Heart left ventricle (tissue), 16 donors: Measurements from ENCODE around the gene AKAP7. TPM values are rescaled to one million over a fixed set of nuclear protein-coding genes. Genes with fewer than 3 reads are reported as not detected.

Source experiments
- ATAC-seq, 4 donors: fragments of 200-7000 bp; cut with Tn5 transposase; one replicate each; pipeline ENCODE4 v1.9.1; 2020 to 2022; ENCODE audit warnings: moderate library complexity in 4 of 4, mild to moderate bottlenecking in 3 of 4, moderate number of reproducible peaks in 1 of 4
- DNase-seq, 5 donors: peaks; one replicate each; pipeline ENCODE4 v3.0.0-alpha.2; 2020
- H3K27ac ChIP-seq, 12 donors: fragments of 200-600 bp; sonication (generic) in 4 of 12; one replicate each; pipeline versions ENCODE4 v1.5.0 to v1.8.0; 2016 to 2022; ENCODE audit warnings: mild to moderate bottlenecking in 2 of 12
- H3K27me3 ChIP-seq, 9 donors: fragments of 200-600 bp; sonication (generic) in 2 of 9; one replicate each; pipeline versions ENCODE4 v1.5.1 to v1.8.0; 2016 to 2022; ENCODE audit warnings: mild to moderate bottlenecking in 3 of 9
- H3K36me3 ChIP-seq, 9 donors: fragments of 200-600 bp; sonication (generic) in 2 of 9; one replicate each; pipeline versions ENCODE4 v1.5.0 to v1.8.0; 2018 to 2022; ENCODE audit warnings: mild to moderate bottlenecking in 2 of 9
- H3K4me1 ChIP-seq, 12 donors: fragments of 200-600 bp; sonication (generic) in 4 of 12; one replicate each; pipeline versions ENCODE4 v1.5.0 to v1.8.0; 2016 to 2022; ENCODE audit warnings: mild to moderate bottlenecking in 3 of 12
- H3K4me3 ChIP-seq, 12 donors: fragments of 200-600 bp; sonication (generic) in 4 of 12; one replicate each; pipeline versions ENCODE4 v1.5.0 to v1.8.0; 2017 to 2022; ENCODE audit warnings: mild to moderate bottlenecking in 9 of 12, moderate library complexity in 4 of 12
- H3K9me3 ChIP-seq, 12 donors: fragments of 200-600 bp; sonication (generic) in 4 of 12; one replicate each; pipeline versions ENCODE4 v1.5.0 to v1.8.0; 2016 to 2022; ENCODE audit warnings: mild to moderate bottlenecking in 1 of 12
- CTCF ChIP-seq, 12 donors: fragments of 200-600 bp; sonication (generic) in 4 of 12; IDR thresholded peaks; one replicate each; pipeline versions ENCODE4 v1.5.0 to v1.8.0; 2018 to 2022; ENCODE audit warnings: antibody characterized with exemption in 12 of 12, mild to moderate bottlenecking in 5 of 12
- POLR2A ChIP-seq, 2 donors: fragments of 450-650 bp; IDR thresholded peaks; one replicate each; pipeline ENCODE4 v1.6.1; 2017; ENCODE audit warnings: antibody characterized with exemption in 2 of 2, mild to moderate bottlenecking in 2 of 2, moderate library complexity in 2 of 2
- WGBS, 4 donors: extraction: QIAGEN DNeasy Blood & Tissue Kit in 2 of 4; methylation state at CpG; one replicate each; pipeline versions ENCODE4 v1.1.5 to v1.1.7; 2013 to 2018; 5-methylcytosine and 5-hydroxymethylcytosine counted together
- intact Hi-C, 10 donors: fragments of 100-400 bp; cut with DNase I; formaldehyde crosslinking; loops; one replicate each; pipeline versions ENCODE4 v1.11.1 to v1.14.2; 2022
- polyA plus RNA-seq, 2 donors: library from polyadenylated mRNA; stranded (reverse); fragments of 200-250 nt; gene quantifications; one replicate each; pipeline ENCODE4 v1.2.3, GENCODE V29; 2013
- total RNA-seq, 9 donors: library from RNA; depleted of rRNA in 2 of 9; stranded (reverse); fragments of >200 nt in 2 of 9; fragmentation: NEBNext Ultra II Directional in 3 of 9; extraction: Animal tissue kit (Norgen Biotek cat#: 25700) in 3 of 9; gene quantifications; one replicate each; pipeline versions ENCODE4 v1.1.0 to v1.2.4, GENCODE V29; 2016 to 2023
- donor health status: ischemic (EF 13 %, LVEDD 7.1; RV severe dilation, severe dysfunction).
- donor health status: healthy with polysubstance abuse.
- donor health status: DM: no; HTN: yes; CAD: no.
- donor health status: DM: no; HTN: no; CAD: no.
- donor health status: ischemic (EF 25% LVEDD 6.9; RV normal size, moderate dysfunction).
- donor health status: ischemic (EF 25% LVEDD 5.7; RV mildly dilated, moderate dysfunction).
- donor health status: healthy.
- donor health status: DM: yes; HTN: yes; CAD: no.
- donor health status: ischemic (EF 35%, LVEDD 5.7; RV mildly dilated, moderate dysfunction).
- donor health status: nonischemic (EF 11% LVEDD 7.7; RV severe dilation, severe dysfunction).
- donor health status: DM: yes; HTN: yes; CAD: no.
- donor health status: PGD.
- donor health status: ischemic (EF 29% LVEDD 5.4; RV normal size, mild dysfunction).
- donor health status: nonischemic (EF 23%, LVEDD 6.1; RV moderate dilation, normal function).

The AKAP7 gene
- total and polyA plus RNA-seq, 11 donors: 2.3 to 13.5 (median 8.7) TPM

- peaks cover 0 to 12% (median 0%) of the 10 kb centered on the region in 12 donors for H3K4me1 ChIP-seq
- WGBS, 4 donors: 93 to 98% (median 97%) methylated on average over 3 of the region's 3 CpGs
- H3K4me3 ChIP-seq: no peak overlapping the region
- TF ChIP-seq POLR2A (IDR thresholded peaks at IDR 0.05) (no peak), CTCF (IDR thresholded peaks at IDR 0.05) (no peak)
- peaks cover 0 to 19% (median 7%) of the 10 kb centered on the region in 9 donors for H3K36me3 ChIP-seq
- no peaks in the 10 kb centered on the region for H3K9me3 ChIP-seq
- H3K27ac ChIP-seq: no peak overlapping the region
- intact Hi-C loops: no loop called here
- no peak for ATAC-seq
- DNase-seq: no peak
- H3K27me3 ChIP-seq: no peaks in the 10 kb centered on the region
Observed at GRCh38 chr6:131143319-131143718, 8.1 kb downstream of the AKAP7 start.

- TF ChIP-seq CTCF (IDR thresholded peaks at IDR 0.05) (no peak), POLR2A (IDR thresholded peaks at IDR 0.05) (no peak)
- peaks cover 0 to 19% (median 7%) of the 10 kb centered on the region in 9 donors for H3K36me3 ChIP-seq
- intact Hi-C loops: no loop called here
- no peaks in the 10 kb centered on the region for H3K9me3 ChIP-seq
- WGBS, 4 donors: 70 to 82% (median 73%) methylated on average over 2 of the region's 2 CpGs
- no peaks in the 10 kb centered on the region for H3K4me1 ChIP-seq
- DNase-seq (no peak), ATAC-seq (no peak)
- no peak overlapping the region for H3K4me3 ChIP-seq
- H3K27me3 ChIP-seq: no peaks in the 10 kb centered on the region
- H3K27ac ChIP-seq: no peak overlapping the region
Observed at GRCh38 chr6:131146865-131147264, 11.6 kb downstream of the AKAP7 start.

GRCh38 chr6:131156411-131156810 lies 21.1 kb downstream of the AKAP7 start:
- DNase-seq: no peak
- intact Hi-C loops: no loop called here
- no peaks in the 10 kb centered on the region for H3K27me3 ChIP-seq
- 95 to 99% (median 97%) methylated on average over 2 of the region's 2 CpGs for WGBS, 4 donors
- peaks cover 0 to 12% (median 0%) of the 10 kb centered on the region in 12 donors for H3K4me1 ChIP-seq
- no peak overlapping the region for H3K27ac ChIP-seq
- no peak overlapping the region for H3K4me3 ChIP-seq
- H3K9me3 ChIP-seq: no peaks in the 10 kb centered on the region
- no peak for TF ChIP-seq POLR2A (IDR thresholded peaks at IDR 0.05)
- no peak for TF ChIP-seq CTCF (IDR thresholded peaks at IDR 0.05)
- ATAC-seq: no peak
- H3K36me3 ChIP-seq: peaks cover 0 to 5% (median 0%) of the 10 kb centered on the region in 9 donors

- no peaks in the 10 kb centered on the region for H3K9me3 ChIP-seq
- ATAC-seq (no peak), DNase-seq (no peak)
- no peak overlapping the region for H3K4me3 ChIP-seq
- TF ChIP-seq CTCF (IDR thresholded peaks at IDR 0.05): no peak
- TF ChIP-seq POLR2A (IDR thresholded peaks at IDR 0.05): no peak
- peaks cover 0 to 5% (median 0%) of the 10 kb centered on the region in 9 donors for H3K36me3 ChIP-seq
- no peaks in the 10 kb centered on the region for H3K27me3 ChIP-seq
- WGBS, 4 donors: 87 to 93% (median 90%) methylated on average over 2 of the region's 2 CpGs
- peaks cover 0 to 12% (median 0%) of the 10 kb centered on the region in 12 donors for H3K4me1 ChIP-seq
- intact Hi-C loops: no loop called here
- no peak overlapping the region for H3K27ac ChIP-seq
Observed at GRCh38 chr6:131159578-131159977, 24.3 kb downstream of the AKAP7 start.
